T-helper 2 cell treated with Interferon-gamma antibody and Interleukin-4, amounts not matched to agents 5 μg/mL and 100 μg/mL, for 36 hours (primary cell): ENCODE data around the gene SEMA7A.

ENCODE experiments used
- DNase-seq: peaks from one replicate; pipeline ENCODE4 v3.0.0; 2021; ENCODE audit warnings: low spot score
- H3K27ac Mint-ChIP-seq: one replicate; pipeline ENCODE4 v1.8.0; 2021; ENCODE audit warnings: mild to moderate bottlenecking, mixed read lengths
- H3K27me3 Mint-ChIP-seq: one replicate; pipeline ENCODE4 v1.8.0; 2021; ENCODE audit warnings: low read depth, mixed read lengths
- H3K36me3 Mint-ChIP-seq: one replicate; pipeline ENCODE4 v1.8.0; 2021; ENCODE audit warnings: low read depth, mixed read lengths
- H3K4me1 Mint-ChIP-seq: one replicate; pipeline ENCODE4 v1.8.0; 2021; ENCODE audit warnings: low read depth, mixed read lengths
- H3K4me3 Mint-ChIP-seq: one replicate; pipeline ENCODE4 v1.8.0; 2022; ENCODE audit warnings: mild to moderate bottlenecking, moderate library complexity, mixed read lengths
- H3K9me3 Mint-ChIP-seq: one replicate; pipeline ENCODE4 v1.8.0; 2021; ENCODE audit warnings: mixed read lengths

Gene SEMA7A

GRCh38 chr15:74429781-74430400 is 3.9 kb downstream of the SEMA7A start:
- Mint-ChIP-seq H3K9me3 (no peaks in the 10 kb centered on the region), H3K4me1 (peaks cover 36% of the 10 kb centered on the region), H3K4me3 (no peak overlapping the region), H3K27ac (no peak overlapping the region), H3K36me3 (peaks cover 4% of the 10 kb centered on the region), H3K27me3 (no peaks in the 10 kb centered on the region)
- no peak for DNase-seq

- H3K4me1 Mint-ChIP-seq, result peaks cover 30% of the 10 kb centered on the region
- DNase-seq, result no peak
- H3K36me3 Mint-ChIP-seq, result peaks cover 4% of the 10 kb centered on the region
- H3K4me3 Mint-ChIP-seq, result no peak overlapping the region
- H3K27me3 Mint-ChIP-seq, result no peaks in the 10 kb centered on the region
- H3K27ac Mint-ChIP-seq, result no peak overlapping the region
- no peaks in the 10 kb centered on the region for H3K9me3 Mint-ChIP-seq
Observed at GRCh38 chr15:74428970-74429780, 4.6 kb downstream of the SEMA7A start.

- peaks cover 30% of the 10 kb centered on the region for H3K4me1 Mint-ChIP-seq
- no peak for DNase-seq
- peaks cover 4% of the 10 kb centered on the region for H3K36me3 Mint-ChIP-seq
Observed at GRCh38 chr15:74428442-74428787, 5.3 kb downstream of the SEMA7A start.

GRCh38 chr15:74427607-74428441 is 5.9 kb downstream of the SEMA7A start:
- Mint-ChIP-seq H3K27ac (peak overlapping the region; percentile 70), H3K27me3 (no peaks in the 10 kb centered on the region), H3K4me1 (peaks cover 30% of the 10 kb centered on the region), H3K9me3 (no peaks in the 10 kb centered on the region), H3K36me3 (peaks cover 4% of the 10 kb centered on the region), H3K4me3 (no peak overlapping the region)
- DNase-seq, result no peak

More at GRCh38 chr15:74428442-74428787, 5.3 kb downstream of the SEMA7A start:
- H3K27me3 Mint-ChIP-seq, result no peaks in the 10 kb centered on the region
- H3K9me3 Mint-ChIP-seq, result no peaks in the 10 kb centered on the region
- no peak overlapping the region for H3K4me3 Mint-ChIP-seq
- H3K27ac Mint-ChIP-seq, result peak overlapping the region; percentile 12

- peaks cover 20% of the 10 kb centered on the region for H3K4me1 Mint-ChIP-seq
- no peak overlapping the region for H3K4me3 Mint-ChIP-seq
- H3K9me3 Mint-ChIP-seq, result no peaks in the 10 kb centered on the region
- no peak for DNase-seq
- no peaks in the 10 kb centered on the region for H3K27me3 Mint-ChIP-seq
- H3K36me3 Mint-ChIP-seq, result peaks cover 4% of the 10 kb centered on the region
- peak overlapping the region; percentile 18 for H3K27ac Mint-ChIP-seq
Observed at GRCh38 chr15:74426404-74427281, 7.1 kb downstream of the SEMA7A start.

GRCh38 chr15:74425630-74426029 is 8.1 kb downstream of the SEMA7A start:
- H3K9me3 Mint-ChIP-seq, result no peaks in the 10 kb centered on the region
- H3K36me3 Mint-ChIP-seq, result peaks cover 4% of the 10 kb centered on the region
- H3K27ac Mint-ChIP-seq, result no peak overlapping the region
- H3K4me3 Mint-ChIP-seq, result no peak overlapping the region
- H3K4me1 Mint-ChIP-seq, result peaks cover 15% of the 10 kb centered on the region
- H3K27me3 Mint-ChIP-seq, result no peaks in the 10 kb centered on the region
- no peak for DNase-seq

- no peaks in the 10 kb centered on the region for H3K9me3 Mint-ChIP-seq
- DNase-seq, result no peak
- peaks cover 4% of the 10 kb centered on the region for H3K36me3 Mint-ChIP-seq
- H3K27me3 Mint-ChIP-seq, result no peaks in the 10 kb centered on the region
- H3K27ac Mint-ChIP-seq, result peak overlapping the region; percentile 33
- H3K4me3 Mint-ChIP-seq, result no peak overlapping the region
- H3K4me1 Mint-ChIP-seq, result peaks cover 19% of the 10 kb centered on the region
Observed at GRCh38 chr15:74424901-74425528, 8.7 kb downstream of the SEMA7A start.

GRCh38 chr15:74423431-74424257 is 10.1 kb downstream of the SEMA7A start:
- Mint-ChIP-seq H3K27ac (peak overlapping the region; percentile 46), H3K36me3 (peaks cover 4% of the 10 kb centered on the region), H3K4me3 (no peak overlapping the region), H3K27me3 (no peaks in the 10 kb centered on the region), H3K9me3 (no peaks in the 10 kb centered on the region), H3K4me1 (peaks cover 16% of the 10 kb centered on the region)
- no peak for DNase-seq

- H3K27me3 Mint-ChIP-seq, result no peaks in the 10 kb centered on the region
- H3K9me3 Mint-ChIP-seq, result no peaks in the 10 kb centered on the region
- H3K4me3 Mint-ChIP-seq, result no peak overlapping the region
- no peak overlapping the region for H3K27ac Mint-ChIP-seq
- no peak for DNase-seq
- H3K36me3 Mint-ChIP-seq, result peaks cover 4% of the 10 kb centered on the region
- H3K4me1 Mint-ChIP-seq, result peaks cover 13% of the 10 kb centered on the region
Observed at GRCh38 chr15:74422652-74423430, 10.9 kb downstream of the SEMA7A start.

- Mint-ChIP-seq H3K36me3 (peaks cover 2% of the 10 kb centered on the region), H3K27ac (no peak overlapping the region)
Observed at GRCh38 chr15:74422265-74422651, 11.5 kb downstream of the SEMA7A start.

GRCh38 chr15:74421302-74422245 is 12.2 kb downstream of the SEMA7A start:
- DNase-seq, result no peak
- no peaks in the 10 kb centered on the region for H3K27me3 Mint-ChIP-seq
- H3K27ac Mint-ChIP-seq, result peak overlapping the region; percentile 19
- H3K36me3 Mint-ChIP-seq, result no peaks in the 10 kb centered on the region
- no peak overlapping the region for H3K4me3 Mint-ChIP-seq
- peaks cover 12% of the 10 kb centered on the region for H3K4me1 Mint-ChIP-seq
- H3K9me3 Mint-ChIP-seq, result no peaks in the 10 kb centered on the region

More at GRCh38 chr15:74422265-74422651, 11.5 kb downstream of the SEMA7A start:
- Mint-ChIP-seq H3K4me3 (no peak overlapping the region), H3K27me3 (no peaks in the 10 kb centered on the region), H3K9me3 (no peaks in the 10 kb centered on the region), H3K4me1 (peaks cover 13% of the 10 kb centered on the region)
- no peak for DNase-seq
